ENCODE data around the gene WDR43.

WDR43 gene

DNA sequence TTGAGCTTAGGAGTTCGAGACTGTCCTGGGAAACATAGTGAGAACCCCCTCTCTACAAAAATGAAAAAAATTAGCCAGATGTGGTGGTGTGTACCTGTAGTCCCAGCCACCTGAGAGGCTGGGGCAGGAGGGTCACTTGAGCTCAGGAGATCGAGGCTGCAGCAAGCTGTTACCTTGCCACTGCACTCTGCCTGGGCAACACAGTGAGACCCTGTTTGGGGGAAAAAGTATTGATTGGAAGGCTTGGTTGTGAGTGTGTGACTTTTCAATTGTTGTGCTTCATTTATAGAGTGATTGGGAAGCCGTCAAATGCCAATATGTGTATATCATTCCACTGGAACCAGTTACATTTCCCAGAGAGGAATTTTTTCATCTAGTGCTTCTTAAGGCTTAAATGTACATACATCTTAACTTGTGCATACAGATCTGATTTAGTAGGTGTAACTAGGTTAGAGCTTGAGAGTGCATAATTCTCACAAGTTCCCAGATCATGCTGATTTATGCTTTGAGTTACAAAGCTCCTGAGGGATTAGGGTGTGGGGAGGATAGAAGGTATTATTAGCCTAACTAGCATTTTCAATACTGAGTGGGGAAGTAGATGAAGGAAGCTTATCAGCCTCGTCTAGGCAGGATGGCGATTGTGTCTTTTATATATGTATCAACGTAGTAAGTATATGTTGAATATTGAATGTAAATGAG lies 15.3 kb downstream of the WDR43 start:
- no peak for DNase-seq

DNA sequence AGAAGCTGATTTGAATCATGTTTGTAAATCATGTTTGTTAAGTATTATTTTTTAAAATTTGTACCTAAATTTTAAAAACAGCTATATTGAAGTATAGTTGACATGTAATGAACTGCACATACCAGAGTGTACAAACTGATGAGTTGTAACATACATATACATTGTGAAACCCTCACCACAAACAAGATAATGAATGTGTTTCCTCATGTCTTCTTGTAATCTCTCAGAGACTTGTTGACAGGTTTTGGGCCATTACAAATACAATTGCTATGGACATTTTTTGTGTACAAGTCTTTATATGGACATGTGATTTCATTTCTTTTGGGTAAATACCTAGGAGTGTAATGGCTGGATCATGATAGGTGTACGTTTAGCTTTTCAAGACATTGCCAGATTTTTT lies 21.5 kb downstream of the WDR43 start:
- DNase-seq = peak; percentile 10

DNA sequence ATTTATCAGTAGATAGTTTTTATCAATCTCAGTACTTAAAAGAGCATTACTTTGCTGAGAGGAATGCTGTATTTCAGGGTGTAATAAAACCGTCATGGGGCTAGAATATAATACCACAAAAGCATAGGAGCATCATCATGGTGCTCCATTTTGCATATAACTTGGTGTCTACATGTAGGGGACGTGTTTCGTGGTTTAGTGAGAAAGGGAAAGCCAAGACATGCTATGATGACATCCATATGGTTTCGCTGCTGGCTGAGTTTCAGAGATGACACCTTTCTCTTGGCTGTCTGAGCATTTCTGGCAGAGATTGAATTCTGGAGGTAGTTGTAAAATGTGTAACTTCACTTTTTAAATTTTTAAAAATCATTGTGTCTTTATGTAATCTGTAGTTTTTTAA lies 32.4 kb downstream of the WDR43 start:
- no peak for DNase-seq

DNA sequence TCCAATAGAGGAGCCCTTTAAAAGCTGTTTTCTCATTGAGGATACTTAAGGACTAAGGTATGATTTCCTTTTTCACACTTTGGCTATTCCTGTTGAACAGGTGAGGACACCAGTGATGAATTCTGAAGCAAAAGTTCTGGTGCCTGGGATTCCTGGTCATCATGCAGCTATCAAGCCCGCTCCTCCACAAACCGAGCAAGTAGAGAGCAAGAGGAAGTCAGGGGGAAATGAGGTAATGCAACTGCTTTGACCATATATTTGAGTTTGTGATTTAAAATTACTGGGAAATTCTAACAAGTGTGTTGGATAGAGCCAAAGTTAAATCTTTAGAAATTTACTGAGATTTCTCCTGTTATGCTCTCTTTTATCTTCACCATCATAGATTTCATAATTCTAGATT lies 33.0 kb downstream of the WDR43 start:
- no peak for DNase-seq

DNA sequence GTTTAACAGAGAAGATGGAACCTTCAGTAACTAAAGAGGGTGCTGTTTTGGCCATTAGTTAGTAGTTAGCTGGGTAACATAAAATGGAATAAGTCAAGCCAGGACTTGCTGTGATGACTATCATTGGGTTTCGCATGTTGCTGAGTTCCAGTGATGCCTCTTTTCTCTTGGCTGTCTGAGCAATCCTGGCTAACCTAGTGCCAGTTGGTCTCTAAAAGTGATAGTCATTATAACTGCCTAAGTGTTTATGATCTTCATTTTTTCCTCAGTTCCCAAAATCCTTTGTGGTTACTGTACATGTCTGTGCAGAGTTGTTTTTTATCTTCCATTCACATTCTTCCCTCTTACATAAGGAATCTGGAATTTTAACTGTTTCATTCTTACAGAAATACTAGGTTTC lies 33.4 kb downstream of the WDR43 start:
- peak; percentile 34 for DNase-seq

DNA sequence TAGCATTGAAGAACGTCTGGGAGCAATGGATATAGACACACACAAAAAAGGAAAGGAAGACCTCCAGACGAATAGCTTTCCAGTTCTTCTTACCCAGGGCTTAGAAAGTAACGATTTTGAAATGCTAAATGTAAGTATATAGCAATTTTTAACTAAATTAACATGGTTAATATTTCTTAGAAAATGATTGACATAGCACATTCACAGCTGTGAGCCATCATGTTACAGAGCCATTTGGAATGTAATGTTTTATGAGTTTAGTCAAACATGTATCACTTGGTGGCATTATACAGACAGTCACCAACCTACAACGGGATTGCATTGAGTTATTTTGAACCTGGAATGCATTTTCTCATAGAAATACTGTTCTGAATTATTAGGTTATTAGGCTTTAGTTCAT lies 35.1 kb downstream of the WDR43 start:
- no peak for DNase-seq

DNA sequence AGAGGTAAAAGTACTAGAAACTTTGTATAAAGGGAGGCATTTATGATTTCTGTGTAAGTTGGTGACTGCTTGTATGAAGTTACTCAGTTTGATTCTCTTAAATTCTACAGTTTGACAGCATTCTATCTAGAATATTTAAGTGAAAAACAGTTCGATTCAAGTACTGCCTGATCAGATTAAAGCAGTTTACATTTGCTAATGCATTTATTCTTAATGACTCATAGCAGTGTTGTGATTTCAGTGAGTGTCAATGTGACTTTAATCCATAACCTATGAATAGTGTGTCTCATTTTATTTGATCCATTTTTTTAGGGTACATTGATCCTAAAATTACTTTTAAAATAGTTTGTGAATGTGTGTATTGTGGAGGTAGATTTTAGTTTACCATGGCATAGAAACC lies 35.7 kb downstream of the WDR43 start:
- no peak for DNase-seq

DNA sequence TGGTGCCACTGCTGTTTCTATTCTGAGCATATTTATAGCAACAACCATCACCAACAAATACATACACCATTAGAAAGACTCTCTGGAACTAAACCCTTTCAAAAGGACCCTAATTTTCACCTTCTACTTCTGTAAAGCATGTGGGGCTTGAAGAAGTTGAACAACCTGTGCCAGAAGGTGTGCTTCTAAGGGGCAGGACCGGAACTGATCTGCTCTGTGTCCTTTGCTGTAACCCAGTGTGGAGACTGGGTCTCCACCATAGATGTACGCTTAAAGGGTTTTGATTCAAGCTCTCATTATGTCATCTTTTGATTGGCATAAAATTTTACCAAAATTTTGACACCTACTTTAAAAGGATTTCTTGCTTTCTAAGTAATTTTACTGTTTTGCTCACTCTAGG lies 40.3 kb downstream of the WDR43 start:
- no peak for DNase-seq

DNA sequence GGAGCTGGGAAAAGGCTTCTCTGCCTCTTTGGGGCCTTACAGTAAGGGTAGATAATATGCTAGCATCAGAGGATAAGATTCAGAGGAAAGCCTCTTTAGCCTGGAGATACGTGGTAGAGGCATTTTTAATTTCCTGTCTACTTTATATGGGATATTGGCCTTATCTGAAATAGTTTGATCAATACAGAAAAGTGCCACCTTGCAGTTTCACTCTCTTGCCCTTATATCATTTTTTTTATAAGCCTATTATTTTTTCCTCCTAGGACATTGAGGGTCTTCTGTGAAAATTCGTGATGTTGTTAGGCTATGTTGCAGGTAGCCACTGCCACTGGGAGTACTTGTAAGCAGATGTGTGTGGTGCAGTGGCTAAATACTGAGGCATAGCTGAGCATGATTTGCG lies 46.5 kb downstream of the WDR43 start:
- no peak for DNase-seq

DNA sequence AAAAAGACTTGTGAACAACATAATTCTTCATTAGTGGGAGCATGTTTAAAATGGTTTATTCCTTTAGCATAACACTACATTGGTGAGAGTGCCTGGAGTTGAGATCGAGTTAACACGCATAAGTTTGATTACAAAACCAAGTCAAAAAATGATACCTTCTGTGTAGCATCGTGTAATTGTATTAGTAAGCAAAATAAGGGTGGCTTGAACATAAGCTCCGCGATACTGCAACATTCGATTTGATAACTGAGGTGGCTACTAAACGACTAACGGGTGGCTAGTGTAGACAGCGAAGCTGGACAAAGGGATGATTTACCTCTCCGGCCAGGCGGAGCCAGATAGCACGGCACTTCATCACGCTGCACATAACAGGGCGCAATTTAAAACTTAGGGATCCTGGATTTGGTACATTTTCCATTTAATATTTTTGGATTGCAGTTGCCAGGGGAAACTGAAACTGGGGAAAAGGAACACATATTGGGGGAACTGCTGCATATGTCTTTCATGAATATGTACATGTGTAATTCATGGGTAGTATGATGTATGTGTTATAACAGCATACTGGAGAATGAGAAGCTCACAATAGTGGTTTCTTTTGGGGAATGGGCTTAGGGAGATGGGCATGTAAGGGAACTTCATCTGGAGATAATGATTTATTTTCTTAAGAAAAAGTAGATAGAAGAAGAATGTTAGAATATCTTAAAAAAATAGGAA lies 50.2 kb downstream of the WDR43 start:
- DNase-seq = no peak

DNA sequence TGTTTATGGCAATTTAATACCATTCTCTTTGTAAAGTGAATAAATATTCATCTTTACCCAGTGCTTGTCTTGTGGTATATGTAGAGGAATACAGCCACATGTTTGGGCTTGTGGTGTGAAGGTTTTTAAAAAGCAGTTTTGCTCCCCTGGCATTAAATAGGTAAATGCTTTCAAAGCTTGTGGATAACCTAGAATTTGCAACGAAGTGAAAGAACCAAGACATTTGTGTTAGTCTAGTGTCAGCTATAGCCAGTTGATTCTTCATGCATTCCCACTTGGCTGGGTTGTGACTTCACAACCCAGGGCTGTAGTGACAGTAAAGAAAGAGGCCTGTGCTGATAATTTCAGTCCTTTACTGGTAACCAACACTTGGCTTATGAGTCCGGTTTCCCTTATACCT lies 53.7 kb downstream of the WDR43 start:
- DNase-seq = no peak

DNA sequence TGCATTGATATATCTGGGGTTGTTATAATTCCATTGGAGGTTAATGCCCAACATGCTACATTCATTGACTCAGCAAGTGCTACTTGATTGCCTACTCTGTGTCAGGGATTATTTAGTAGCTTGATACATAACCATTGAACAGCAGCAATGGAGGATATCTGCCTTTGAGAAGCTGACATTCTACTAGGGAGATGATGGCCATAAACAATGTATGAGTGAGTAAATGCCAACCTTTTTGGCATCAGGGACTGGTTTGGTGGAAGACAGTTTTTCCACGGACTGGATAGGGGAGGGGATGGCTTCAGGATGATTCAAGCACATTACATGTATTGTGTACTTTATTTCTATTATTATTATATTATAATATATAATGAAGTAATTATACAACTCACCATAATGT lies 54.7 kb downstream of the WDR43 start:
- DNase-seq = no peak

DNA sequence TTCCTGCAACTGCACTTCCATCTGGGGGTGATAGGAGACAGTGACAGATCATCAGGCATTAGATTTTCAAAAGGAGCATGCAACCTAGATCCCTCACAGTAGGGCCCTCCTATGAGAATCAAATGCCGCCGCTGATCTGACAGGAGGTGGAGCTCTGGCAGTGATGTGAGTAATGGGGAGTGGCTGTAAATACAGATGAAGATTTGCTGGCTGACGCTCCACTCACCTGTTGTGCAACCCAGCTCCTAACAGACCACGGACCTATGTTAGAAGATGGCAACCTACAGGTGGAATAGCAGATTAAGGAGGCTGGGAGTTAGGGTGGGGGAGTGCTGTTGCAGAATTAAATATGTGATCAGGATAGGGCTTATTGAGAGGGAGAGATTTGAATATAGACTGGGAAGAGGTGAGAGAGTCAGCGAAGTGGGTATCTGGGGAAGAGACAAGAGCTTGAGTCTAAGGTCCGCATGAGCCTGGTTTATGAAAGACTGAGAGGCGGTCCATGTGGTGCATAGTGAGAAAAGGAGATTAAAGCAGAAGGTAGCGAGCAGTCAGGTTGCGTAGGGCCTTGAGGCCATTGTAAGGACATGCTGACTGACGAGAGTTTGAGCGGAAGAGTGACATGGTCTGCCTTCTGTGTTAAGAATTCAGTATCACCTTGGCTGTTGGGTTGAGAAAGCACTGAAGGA lies 55.3 kb downstream of the WDR43 start:
- DNase-seq = no peak

DNA sequence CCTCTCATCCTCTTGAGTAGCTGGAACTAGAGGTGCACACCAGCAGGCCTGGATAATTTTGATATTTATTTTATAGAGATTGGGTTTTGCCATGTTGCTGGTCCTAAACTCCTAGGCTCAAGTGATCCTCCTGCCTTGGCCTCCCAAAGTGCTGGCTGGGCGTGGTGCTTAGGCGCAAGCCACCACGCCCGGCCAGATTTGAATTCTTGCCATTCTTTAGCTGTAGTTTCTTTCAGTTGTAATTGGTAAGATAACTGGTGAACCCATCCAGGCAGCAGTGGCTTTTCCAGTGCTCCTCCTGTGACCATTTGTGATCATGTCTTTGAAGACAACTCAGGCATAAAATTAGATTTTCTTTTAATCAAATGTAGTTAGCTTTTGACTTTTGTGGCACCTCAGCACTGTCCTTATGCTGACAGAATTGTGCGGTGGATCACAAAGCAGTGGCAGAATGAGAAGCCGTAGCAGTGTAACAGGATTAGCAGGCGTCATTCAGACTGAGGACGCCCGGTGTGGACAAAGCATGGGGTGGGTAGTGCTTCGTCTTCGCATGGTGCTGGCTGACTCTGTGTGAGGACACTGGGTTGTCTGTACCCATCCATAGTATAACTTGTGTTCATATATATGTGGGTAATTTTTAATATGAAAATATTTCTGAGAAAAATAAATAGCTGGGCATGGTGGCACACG lies 56.6 kb downstream of the WDR43 start:
- DNase-seq = no peak

DNA sequence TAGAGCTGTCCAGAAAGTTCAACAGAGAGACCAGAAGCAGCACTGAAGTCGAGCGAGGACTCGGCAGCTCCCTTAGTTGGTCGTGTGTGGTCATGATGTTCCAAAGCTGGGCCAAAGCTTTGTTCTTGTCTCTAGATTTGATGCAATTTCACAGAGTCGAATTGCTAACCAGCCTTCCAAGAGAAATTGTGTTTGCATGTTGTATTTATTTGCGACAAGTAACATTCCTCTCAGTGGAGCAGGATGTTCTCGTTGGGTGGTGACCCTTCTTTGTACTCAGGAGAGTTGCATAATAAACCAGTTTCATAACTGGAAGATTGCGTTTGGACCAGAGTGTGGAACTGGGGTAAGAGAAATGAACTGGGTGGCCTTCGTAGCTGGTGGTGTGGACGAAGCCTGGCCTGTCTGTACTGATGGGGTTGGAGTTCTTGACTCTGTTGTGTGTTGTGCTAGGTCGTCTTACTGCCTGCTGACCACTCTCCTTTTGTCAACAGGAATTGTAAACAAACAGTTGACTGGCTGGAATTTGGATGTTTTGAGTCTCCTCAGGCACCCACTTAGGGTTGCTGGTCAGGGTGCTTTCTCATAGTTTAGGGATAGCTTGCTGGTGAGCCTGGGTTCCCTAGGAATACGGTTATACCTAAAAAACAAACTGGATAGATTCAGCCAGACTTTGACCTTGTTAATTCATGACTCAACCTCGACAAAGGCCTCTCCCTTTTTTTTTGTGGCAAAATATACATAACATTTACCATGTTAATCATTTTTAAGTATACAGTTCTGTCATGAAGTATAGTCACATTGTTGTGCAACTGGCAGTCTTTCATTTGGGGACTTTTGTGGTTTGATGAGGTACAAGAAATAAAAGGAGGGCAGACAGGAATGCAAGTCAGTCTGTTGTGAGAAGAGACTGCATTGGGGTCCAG lies 57.7 kb downstream of the WDR43 start:
- DNase-seq = no peak

DNA sequence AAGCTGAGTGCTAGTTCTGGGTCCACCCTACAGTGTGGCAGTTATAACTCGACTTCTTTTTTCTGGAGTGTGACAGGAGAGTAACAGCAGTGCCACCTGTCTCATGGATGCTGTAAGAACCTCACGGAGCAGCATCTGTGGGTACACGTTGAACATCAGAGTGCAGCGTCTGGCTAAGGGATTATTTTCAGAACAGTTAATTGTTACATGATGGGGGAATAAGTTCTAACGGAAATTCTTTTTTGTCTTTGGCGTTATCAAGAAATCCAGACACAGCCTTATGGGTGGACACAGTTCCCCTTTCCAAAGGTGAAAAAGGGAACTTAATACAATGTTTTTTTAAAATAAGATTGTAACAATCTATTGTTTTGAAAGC lies 58.4 kb downstream of the WDR43 start:
- DNase-seq = no peak

DNA sequence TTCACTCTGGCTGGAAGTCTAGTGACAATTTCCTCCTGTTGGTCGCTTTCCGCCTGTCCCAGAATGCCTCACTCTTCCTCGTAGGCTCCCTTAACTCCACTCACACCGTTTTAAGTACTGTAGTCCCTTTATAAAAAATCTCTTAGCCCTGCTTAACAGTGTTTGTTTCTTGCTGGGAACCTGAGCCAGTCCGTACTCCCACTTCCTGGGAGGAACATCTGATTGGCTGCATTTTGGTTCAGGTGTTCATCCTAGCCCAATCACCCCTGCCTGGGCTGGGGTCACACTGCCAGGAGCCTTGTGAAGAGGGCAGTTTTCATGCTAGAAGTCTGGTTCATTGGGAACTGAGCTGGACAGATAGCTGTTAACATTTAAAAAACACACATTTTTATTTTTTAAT lies 61.0 kb downstream of the WDR43 start:
- no peak for DNase-seq

DNA sequence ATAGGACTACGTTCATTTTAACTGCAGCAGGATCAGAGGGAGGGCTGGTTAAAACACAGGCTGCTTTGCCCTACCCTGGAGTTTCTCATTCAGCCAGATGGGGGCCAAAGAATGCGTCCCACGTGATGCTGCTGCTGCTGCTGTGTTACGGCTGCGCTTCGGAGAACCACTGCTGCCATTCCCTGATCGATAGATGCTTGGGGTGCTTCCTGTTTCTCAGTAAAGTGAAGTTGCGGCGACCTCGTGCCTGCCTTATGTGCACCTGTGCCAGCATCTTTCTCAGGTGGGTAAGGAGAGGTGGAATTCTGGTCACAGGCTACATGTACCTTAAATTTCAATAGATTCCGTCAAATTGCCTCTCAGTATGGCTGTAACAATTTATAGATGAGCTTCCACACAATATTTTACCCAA lies 62.0 kb downstream of the WDR43 start:
- peak; percentile 72 for DNase-seq

DNA sequence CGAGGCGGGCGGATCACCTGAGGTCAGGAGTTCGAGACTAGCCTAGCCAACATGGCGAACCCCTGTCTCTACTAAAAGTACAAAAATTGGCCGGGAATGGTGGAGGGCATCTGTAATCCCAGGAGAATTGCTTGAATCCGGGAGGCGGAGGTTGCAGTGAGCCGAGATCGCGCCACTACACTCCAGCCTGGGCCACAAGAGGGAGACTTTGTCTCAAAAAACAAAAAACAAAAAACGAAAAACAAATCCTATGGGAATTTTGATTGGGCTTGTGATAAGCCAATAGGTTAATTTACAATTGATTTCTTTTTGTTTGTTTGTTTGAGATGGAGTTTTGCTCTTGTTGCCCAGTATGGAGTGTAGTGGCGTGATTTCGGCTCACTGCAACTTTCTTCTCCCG lies 62.4 kb downstream of the WDR43 start:
- DNase-seq = peak; percentile 60

DNA sequence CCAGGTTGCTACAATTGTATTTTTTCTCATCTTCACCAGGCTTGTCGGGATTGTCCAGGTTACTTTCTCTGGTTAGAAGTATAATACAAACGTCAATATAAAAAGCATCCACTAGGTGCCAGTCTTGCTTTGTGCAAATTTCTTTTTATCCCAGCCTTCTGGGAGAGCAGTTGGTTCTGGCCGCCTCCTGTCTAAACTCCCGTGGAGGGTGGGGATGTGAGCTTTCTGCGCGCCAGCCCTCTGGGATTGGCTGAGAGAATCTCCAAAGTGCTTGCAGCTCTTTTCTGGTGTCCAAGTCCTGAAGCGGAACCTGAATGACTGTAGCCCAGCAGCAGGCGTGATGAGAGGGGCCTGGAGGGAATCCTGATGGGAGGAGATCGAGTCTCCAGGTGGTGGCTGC lies 64.2 kb downstream of the WDR43 start:
- peak; percentile 76 for DNase-seq

DNA sequence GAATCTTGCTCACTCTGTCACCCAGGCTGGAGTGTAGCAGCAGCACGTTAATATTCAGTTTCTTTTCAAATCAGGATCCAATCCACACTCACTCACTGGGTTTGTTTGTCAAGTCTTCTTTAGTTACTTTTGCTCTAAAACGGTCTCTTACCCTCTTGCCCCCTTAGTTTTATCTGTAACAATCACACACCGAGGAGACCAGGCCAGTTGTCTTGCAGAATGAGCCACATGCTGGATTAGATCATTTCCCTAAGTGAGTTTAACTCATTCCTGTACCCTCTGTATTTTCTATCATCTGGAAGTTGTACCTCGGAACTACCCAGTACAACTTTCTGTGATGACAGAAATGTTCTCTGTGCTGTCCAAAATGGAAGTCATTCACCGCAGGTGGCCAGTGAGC lies 65.9 kb downstream of the WDR43 start:
- DNase-seq = no peak

DNA sequence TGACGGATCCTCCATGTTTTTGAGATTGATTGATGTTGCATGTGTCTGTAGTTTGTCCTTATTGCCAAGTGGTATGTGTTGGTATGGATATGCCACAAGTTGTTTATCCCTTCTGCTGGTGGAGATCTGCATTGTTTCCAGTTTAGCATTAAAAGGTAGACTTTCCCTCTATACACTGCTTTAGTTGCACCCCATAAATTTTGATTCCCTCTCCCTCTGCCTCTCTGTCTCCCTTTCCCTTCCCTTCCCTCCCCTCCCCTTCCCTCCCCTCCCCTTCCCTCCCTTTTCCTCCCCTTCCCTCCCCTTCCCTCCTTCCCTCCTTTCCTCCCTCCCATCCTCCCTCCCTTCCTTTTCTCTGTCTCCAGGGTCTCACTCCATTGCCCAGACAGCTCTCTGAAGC lies 68.0 kb downstream of the WDR43 start:
- DNase-seq = no peak

Data from EL (cell line).